Stimulated activated CD8-positive, alpha-beta memory T cell treated with anti-CD3 and anti-CD28 coated beads, Interleukin-4, amount 100 ng/mL, for 4 hours (primary cell): ENCODE data around the gene OR2S2.

Experiments used
- DNase-seq, 2 donors: peaks; one replicate each; pipeline ENCODE4 v3.0.0-alpha.2; 2020; ENCODE audit warnings: low read depth in 2 of 2, low spot score in 1 of 2

OR2S2 gene

DNA sequence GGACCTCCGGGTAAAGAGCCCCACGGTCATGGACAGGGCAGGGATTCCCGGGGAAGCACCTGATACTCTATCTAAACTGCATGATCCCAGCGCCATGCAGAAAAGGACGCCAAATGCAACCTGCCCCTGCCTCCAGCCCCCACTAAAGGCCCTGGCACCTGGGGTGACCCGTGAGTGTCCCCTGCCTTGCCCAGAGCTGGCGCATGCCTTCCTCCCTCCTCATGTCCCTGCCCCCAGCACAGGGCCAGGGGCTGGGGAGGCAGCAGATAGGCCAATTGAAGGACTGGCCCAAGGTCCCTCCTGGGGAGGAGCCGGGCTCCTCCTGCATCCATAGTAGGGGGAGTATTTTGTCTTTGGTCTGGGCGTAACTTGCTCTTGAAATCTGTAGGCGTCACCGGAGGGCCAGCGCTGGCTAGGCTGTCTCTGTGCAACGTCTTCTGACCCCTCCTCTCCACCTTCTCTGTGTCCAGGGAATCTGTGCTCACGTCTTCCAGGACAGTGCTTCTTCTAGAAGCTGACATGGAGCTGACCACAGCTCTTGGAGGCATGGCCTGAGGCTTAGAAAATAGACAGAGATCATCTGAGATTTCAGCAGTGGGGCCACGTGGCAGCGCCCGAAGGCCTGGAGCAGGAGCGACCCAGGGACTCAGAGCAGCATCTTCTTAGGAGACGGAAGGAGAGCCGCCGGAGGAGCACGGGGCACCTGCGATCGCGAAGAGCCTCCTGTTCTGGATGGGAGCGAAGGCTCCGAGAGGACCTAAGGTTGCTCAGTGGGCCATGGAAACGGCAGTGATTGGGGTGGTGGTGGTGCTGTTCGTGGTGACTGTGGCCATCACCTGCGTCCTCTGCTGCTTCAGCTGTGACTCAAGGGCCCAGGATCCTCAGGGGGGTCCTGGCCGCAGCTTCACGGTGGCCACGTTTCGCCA lies 48.0 kb downstream of the OR2S2 start:
- DNase-seq, result no peak

DNA sequence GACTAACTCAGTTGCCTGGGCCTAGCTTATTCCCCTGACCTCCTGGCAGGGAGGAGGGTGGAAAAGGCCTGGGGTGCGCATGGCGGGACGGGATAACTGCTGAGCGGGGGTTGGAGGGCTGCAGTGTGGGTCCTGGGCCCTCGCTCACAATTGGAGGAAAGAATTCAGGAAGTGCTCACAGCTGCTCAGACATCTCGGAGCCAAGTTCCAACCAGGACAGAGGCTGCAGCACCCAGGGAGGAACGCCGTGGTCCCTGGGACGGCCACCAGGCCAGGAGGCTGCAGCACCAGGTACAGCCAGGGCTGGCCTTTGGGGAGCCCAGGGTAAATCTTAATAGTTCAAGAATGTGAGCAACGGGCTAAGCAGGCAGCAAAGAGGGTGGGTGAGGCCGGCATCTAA lies 48.7 kb downstream of the OR2S2 start, which contains the start of gene SPAAR:
Gene SPAAR (plus strand): TSS at position 217 of the 400 bp plus-strand sequence. CDS start 974 bp downstream, outside the sequence.
- no peak for DNase-seq

DNA sequence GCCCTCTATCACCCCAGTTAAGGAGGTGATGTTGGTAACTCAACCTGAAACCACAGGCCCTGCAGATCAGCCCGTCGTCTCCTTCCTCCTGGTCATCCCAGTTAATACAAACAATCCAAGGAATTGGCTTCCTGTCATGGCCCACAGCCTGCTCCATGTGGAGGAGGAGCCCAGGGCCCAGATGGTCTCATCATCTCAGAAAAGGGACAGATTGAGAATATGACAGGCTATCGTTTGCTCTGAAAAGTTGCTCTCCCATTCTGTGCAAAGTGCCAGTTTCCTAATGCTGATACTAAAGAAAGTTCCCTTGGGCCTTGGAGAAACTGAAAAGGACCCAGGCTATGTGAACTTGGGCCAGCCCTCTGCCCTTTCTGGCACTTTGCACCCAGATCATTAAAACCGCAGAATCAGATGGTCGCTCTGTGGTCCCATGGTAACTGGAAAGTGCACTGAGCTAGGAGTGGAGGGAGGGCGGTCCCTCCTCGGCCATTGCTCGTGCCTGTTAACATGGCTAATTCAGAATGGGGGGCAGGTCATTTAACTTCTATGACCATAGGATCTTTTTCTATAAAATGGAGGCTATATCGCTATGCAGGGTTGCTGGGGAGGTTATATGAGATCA lies 49.3 kb downstream of the OR2S2 start:
- DNase-seq, result no peak

DNA sequence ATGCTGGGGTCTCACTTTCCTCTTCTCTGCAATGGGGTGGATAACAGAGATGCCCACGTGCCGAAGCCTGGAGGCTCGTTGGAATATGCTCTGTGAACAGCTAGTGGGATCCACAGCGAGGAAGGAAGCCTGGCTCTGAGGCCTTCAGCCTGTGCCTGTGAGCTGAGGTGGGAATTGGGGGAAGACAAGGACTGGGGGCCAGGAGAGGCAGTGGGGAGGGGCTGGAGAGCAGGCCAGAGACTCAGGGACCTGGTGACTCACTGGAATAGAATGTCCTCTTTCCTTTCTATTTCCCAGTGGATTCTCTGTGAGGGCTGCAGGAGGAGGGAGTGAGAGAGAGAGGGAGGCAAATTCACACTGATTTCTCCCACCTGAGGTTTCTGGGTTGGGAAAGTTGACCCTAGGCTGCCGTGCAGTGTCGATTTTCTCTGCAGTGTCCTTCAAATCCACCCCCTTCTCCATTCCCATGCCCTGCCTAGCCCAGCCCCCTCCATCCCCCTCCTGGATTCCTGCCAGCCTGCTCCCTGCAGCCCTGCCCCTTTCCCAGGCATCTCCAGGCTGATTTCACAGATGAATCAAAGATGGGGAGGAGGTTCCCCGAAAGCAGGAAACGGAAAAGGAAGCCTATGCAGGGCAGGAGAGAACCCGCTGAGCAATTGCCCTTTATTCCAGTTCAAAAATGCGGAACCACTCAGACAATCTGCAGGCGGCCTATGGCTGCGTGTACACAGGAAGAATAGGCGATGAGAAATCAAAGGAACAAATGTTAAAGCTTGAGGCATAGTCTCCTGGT lies 50.0 kb downstream of the OR2S2 start:
- DNase-seq, result no peak
